Kasumi-1 (cell line): ENCODE data around the gene EFCAB12.
"Not testable (repeated sequence)": the region's sequence is repeated elsewhere in the genome, so short reads cannot be mapped to it uniquely, and the experiment has no call there.

Source experiments
- DNase-seq, 2 experiments: peaks; one replicate each; lab custom pipeline; 2025; lab: John Stamatoyannopoulos, UW

Gene EFCAB12

GRCh38 chr3:129419476-129419875 lies 9.0 kb downstream of the EFCAB12 start:
- no peak for DNase-seq

- no peak for DNase-seq
Observed at GRCh38 chr3:129418041-129418973, 10.1 kb downstream of the EFCAB12 start.

- DNase-seq = no peak
Observed at GRCh38 chr3:129417326-129417725, 11.1 kb downstream of the EFCAB12 start.

DNA sequence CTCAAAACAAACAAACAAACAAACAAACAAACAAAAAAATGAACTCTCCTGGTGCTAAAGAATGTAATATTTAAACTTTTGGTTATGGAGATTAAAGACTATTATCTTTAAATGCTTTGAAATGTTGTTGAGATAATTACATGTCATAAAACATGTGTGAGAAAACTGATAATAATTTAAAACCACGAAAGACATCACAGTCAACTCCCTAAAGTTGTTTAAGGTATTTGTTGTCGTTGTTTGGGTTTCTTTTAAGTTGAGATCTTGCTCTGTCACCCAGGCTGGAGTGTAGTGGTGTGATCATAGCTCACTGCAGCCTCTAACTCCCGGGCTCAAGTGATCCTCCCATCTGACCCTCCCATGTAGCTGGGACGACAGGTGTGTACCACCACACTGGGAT lies 12.0 kb downstream of the EFCAB12 start:
- no peak for DNase-seq

DNA sequence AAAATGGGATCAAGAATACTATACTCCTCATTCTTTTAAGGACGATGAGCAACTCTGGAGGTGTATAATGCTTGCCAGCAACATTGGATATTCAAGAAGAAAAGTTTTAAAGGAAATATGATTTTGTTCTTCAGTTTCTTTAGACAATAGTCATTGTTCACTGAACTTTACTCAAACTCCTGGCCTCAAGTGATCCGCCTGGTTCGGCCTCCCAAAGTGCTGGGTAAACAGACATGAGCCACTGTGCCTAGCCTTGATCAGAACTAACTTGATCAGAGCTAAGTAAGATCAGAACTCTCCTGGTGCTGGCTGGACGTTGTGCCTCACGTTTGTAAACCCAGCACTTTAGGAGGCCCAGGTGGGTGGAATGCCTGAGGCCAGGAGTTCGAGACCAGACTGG lies 12.6 kb downstream of the EFCAB12 start:
- DNase-seq = no peak

GRCh38 chr3:129415378-129415777 lies 13.1 kb downstream of the EFCAB12 start:
- no peak for DNase-seq

- DNase-seq = no peak
Observed at GRCh38 chr3:129413687-129414506, 14.5 kb downstream of the EFCAB12 start.

- not testable (repeated sequence) for DNase-seq
Observed at GRCh38 chr3:129413238-129413637, 15.2 kb downstream of the EFCAB12 start.

GRCh38 chr3:129412542-129413198 lies 15.8 kb downstream of the EFCAB12 start:
- no peak for DNase-seq

DNA sequence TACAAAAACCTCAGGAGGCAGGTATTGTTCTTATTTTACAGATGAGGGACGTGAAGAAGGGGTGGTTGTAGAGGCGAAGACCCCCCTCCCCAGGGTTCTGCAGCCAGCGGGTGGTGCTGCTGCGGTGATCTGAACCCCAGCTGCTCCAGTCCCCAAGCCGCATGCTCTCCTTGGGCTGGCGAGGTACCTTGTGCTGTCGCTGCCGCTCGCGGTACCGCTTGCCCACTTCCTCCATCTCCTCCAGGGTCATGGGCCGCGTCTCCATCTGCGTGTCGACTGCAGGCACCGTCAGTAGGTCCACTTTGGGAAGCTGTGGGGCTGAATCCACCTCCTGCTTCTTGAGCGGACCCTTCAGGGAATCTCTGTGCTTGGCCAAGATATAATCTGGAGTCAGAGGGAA lies 17.5 kb downstream of the EFCAB12 start:
- DNase-seq = no peak

DNA sequence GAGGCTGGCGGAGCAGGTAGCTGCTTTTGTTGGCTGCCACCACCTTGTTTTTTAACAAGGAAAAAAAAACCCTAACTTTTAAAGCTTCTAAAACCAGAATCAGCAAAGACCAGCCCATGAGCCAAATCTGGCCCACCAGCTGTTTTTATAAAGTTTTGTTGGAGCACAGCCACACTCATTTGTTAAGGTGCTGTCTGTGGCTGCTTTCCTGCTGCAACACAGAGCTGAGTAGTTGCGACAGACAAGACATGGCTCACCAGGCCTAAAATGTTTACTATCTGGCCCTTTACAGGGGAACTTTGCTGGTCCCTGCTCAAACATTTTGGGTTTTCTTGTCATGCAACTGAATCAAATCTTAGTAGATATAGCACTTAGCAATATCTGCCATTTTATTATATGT lies 18.9 kb downstream of the EFCAB12 start:
- no peak for DNase-seq

DNA sequence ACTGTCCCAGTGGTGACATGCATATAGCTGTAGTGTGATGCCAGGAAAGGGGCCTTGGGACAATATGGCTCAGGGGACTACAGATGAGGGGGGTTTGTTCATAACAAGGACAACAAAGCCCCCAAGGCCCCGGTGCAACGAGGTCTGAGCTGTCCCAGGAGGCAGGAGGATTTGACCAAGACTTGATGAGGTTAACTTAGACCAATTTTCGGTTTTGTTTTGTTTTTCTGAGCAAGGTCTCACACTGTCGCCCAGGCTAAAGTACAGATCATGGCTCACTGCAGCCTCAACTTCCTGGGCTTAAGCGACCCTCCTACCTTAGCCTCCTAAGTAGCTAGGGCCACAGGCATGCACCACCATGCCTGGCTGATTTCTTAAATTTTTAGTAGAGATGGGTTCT lies 23.8 kb downstream of the EFCAB12 start:
- DNase-seq = no peak

DNA sequence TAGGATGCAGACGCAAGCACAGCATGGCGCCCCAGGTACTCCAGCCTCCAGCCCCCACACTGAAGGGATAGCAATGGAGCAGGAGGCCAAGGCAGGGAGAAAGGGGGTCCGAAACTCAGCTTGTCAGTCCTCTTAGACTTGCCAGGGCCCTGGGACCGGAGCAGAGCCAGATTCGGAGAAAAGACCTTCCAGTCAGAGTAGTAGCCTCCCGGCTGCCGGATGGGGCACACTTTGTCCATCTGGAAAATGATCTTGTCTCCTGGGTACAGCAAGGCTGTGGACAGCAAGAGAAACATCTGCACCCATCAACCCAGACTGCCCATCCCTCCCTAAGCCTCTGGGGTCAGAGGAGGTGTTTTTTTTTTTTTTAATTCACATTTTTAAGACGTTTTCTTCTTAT lies 24.3 kb downstream of the EFCAB12 start:
- DNase-seq = no peak

DNA sequence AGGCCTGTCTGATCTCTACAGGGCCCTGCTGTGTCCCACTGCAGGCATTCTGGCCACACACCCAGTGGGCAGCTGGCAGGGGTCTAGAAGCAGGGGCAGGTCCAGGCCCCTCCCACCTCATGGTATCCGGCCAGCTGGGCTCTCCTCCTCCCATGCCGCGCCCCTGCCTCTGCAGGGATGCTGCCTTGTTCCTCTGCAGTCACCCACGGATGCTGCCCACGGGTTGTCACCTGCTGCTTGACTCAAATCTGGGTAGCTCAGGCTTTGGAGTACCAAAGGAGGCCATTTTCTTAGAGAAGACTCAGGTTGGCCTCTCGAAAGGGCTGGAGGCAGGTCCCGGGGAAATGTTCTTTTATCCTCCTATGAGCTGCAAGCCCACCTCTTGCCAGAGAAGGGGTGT lies 25.0 kb downstream of the EFCAB12 start:
- DNase-seq = no peak

DNA sequence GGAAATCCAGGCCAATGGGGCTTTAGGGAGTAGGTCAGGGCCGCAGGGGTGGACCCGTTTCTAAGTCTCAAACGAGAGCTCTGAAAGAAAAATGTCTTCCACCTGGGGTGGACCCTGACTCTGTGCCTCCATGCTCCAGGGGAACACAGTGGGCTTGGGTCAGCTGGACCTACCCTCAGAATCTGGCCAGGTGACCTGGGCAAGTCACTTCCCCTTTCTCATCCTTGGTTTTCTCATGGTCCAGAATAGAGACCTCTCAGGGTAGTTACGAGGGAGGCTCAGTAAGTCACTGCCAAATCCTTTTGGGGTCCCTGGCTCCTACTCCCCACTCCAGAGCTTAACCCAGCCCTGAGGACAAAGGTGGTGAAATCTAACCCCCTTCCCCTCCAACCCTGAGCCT lies 25.8 kb downstream of the EFCAB12 start:
- no peak for DNase-seq

DNA sequence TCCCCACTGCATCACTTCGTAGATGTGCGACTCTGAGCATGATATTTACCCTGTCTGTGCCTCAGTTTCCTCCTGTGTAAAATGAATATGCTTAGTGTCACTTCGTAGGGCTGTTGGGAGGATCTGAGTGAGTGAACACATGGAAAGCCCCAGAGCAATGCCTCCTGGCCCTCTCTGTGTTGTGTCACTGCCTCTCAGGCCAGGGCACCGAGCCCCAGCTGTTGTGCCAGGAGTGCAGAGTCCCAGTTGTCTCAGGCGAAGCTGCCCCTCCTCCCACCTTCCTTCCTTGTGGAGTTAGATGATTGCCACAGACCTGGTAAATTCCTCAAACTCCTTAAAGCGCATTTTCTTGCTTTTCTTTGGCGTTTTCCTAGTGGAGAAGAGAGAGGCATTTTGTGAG lies 26.2 kb downstream of the EFCAB12 start:
- DNase-seq = no peak

DNA sequence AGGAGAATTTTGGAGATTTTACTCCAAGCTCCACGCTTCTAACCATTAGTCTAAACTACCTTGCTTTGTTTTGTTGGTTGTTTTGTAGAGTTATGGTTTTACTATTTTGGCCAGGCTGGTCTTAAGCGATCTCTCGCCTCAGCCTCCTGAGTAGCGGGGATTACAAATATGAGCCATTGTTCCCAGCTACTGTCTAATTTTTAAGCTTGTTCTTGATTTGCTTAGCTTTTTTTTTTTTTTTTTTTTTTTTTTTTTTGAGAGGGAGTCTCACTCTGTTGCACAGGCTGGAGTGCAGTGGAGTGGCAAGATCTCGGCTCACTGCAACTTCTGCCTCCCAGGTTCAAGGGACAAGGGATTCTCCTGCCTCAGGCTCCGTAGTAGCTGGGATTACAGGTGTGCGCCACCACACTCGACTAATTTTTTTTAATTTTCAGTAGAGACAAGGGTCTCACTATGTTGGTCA lies 28.5 kb downstream of the EFCAB12 start:
- no peak for DNase-seq

DNA sequence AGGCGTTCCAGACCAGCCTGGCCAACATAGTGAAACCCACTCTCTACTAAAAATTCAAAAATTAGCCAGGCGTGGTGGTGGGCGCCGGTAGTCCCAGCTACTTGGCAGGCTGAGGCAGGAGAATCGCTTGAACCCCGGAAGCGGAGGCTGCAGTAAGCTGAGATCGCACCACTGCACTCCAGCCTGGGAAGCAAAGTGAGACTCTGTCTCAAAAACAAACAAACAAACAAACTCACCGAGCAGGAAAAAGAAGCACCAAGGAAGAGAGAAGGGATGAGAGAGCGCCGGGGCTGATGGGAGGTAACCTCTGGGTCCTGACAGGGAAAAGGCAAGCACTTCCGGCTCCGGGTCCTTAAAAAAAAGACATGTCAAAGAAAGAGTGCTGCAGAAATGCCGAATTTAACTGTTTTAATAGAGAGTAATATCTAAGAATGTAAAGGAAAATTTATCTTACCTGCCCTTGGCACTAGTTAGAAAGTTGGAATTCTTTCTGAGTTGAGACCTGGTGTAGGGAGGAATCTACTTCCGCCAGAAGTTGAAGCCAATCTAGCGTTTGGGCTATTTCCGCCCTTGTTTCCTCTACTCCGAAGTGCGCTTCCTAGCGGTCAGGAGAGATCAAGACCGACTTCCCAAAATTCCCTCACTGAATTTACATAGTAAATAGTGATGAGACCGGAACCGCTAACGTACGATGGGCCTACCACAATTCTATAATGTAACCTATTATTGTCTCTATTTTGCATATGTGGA lies 29.1 kb downstream of the EFCAB12 start:
- peak; percentile 97 to 98 for DNase-seq

- DNase-seq = peak in 1 of 2 experiments; percentile 3
Observed at GRCh38 chr3:129398803-129399144, 29.7 kb downstream of the EFCAB12 start.

GRCh38 chr3:129393760-129394564 lies 34.5 kb downstream of the EFCAB12 start:
- not testable (repeated sequence) for DNase-seq

GRCh38 chr3:129393271-129393670 lies 35.2 kb downstream of the EFCAB12 start:
- DNase-seq = no peak
